GM12878 (cell line): ENCODE data around the gene DOCK1. TPM values are rescaled to one million over a fixed set of nuclear protein-coding genes. Genes with fewer than 3 reads are reported as not detected.

Source experiments
- ATAC-seq: fragments of 200-7000 bp; cut with Tn5 transposase; 3 replicates; pipeline ENCODE4 v1.9.1; 2020; ENCODE audit warnings: mild to moderate bottlenecking, moderate library complexity
- BruUV-seq: library from RNA; stranded (reverse); fragments of 400-500 nt; replicated peaks from 2 replicates; lab custom pipeline; 2021; lab: Mats Ljungman, UMichigan
- CTCF ChIA-PET: fragments of 300-600 bp; sonication (Branson Sonifier 250); formaldehyde crosslinking; extraction: SDS; loops from one replicate; lab custom pipeline; 2021; ENCODE audit warnings: inconsistent platforms; lab: Yijun Ruan, JAX
- POLR2A ChIA-PET: fragments of 350-600 bp; formaldehyde crosslinking; extraction: SDS; loops from one replicate; lab custom pipeline; 2021; ENCODE audit warnings: inconsistent platforms; lab: Charles Lee
- RAD21 ChIA-PET: fragments of 300-600 bp; sonication (Branson Sonifier 250); formaldehyde crosslinking; loops from one replicate; lab custom pipeline; 2023; ENCODE audit warnings: antibody characterized with exemption; ENCODE audit not compliant: unreplicated experiment; lab: Charles Lee
- SMC1A ChIA-PET: fragments of 300-600 bp; sonication (Branson Sonifier 250); formaldehyde crosslinking; loops from one replicate; lab custom pipeline; 2023; ENCODE audit not compliant: unreplicated experiment, uncharacterized antibody; lab: Charles Lee
- DNase-seq: peaks from one replicate; pipeline ENCODE4 v3.0.0-alpha.2; 2011; ENCODE audit warnings: low read depth, low spot score
- FAIRE-seq: peaks from 3 replicates; lab custom pipeline; 2011; peaks lifted over from hg19 to GRCh38; lab: Jason Lieb, UNC
- H2AFZ ChIP-seq: 2 replicates; pipeline ENCODE4 v1.6.0; 2011; ENCODE audit warnings: low read depth, low read length, control low read depth; ENCODE audit not compliant: control insufficient read depth
- H3K27ac ChIP-seq: 2 replicates; pipeline ENCODE4 v1.5.1; 2011; ENCODE audit warnings: control low read depth; ENCODE audit not compliant: control insufficient read depth, insufficient read depth
- H3K27me3 ChIP-seq, 2 experiments: replicated peaks in 1 of 2; 2 replicates each; pipeline versions ENCODE4 v1.6.0 to v1.6.1; 2011; ENCODE audit warnings: low read length in 1 of 2; ENCODE audit not compliant: control insufficient read depth in 2 of 2, insufficient read depth in 2 of 2
- H3K36me3 ChIP-seq, 2 experiments: 2 replicates each; pipeline ENCODE4 v1.5.1; 2011; ENCODE audit warnings: low read length in 1 of 2; ENCODE audit not compliant: control insufficient read depth in 2 of 2, insufficient read depth in 2 of 2
- H3K4me1 ChIP-seq: 2 replicates; pipeline ENCODE4 v1.6.1; 2011; ENCODE audit warnings: mild to moderate bottlenecking, low read length, moderate library complexity, mixed read lengths; ENCODE audit not compliant: control insufficient read depth, insufficient read depth
- H3K4me2 ChIP-seq: 2 replicates; pipeline ENCODE4 v1.6.0; 2011; ENCODE audit warnings: control low read depth; ENCODE audit not compliant: control insufficient read depth, insufficient read depth
- H3K4me3 ChIP-seq: fragments of 200-600 bp; sonication (generic); 2 replicates; pipeline ENCODE4 v1.5.1; 2016
- H3K79me2 ChIP-seq: 2 replicates; pipeline ENCODE4 v1.6.0; 2011; ENCODE audit warnings: low read length; ENCODE audit not compliant: control insufficient read depth, insufficient read depth
- H3K9ac ChIP-seq: 2 replicates; pipeline ENCODE4 v1.8.0; 2011; ENCODE audit warnings: low read length, control low read depth, mixed read lengths; ENCODE audit not compliant: control insufficient read depth, insufficient read depth
- H3K9me3 ChIP-seq: replicated peaks from 3 replicates; pipeline ENCODE4 v1.5.1; 2011; ENCODE audit warnings: mild to moderate bottlenecking, low read length; ENCODE audit not compliant: control insufficient read depth, insufficient read depth
- H4K20me1 ChIP-seq: 2 replicates; pipeline ENCODE4 v1.6.0; 2011; ENCODE audit not compliant: control insufficient read depth, insufficient read depth
- CBX5 ChIP-seq: sonication (generic); IDR thresholded peaks from 2 replicates; pipeline ENCODE4 v1.6.1; 2016; ENCODE audit warnings: low read depth, moderate library complexity, mild to moderate bottlenecking, inconsistent platforms
- CHD1 ChIP-seq: IDR thresholded peaks from 2 replicates; pipeline ENCODE4 v1.6.1; 2012; ENCODE audit warnings: low read depth, low read length, improper control_type of control experiment
- DPF2 ChIP-seq: fragments of 450-650 bp; IDR thresholded peaks from 2 replicates; pipeline ENCODE4 v1.6.1; 2017; ENCODE audit warnings: mild to moderate bottlenecking
- EGR1 ChIP-seq, 2 experiments: IDR thresholded peaks; 1 replicate in 1 of 2; 2 replicates in 1 of 2; pipeline ENCODE4 v1.6.1; 2011 to 2012; ENCODE audit warnings: low read depth in 2 of 2, low read length in 2 of 2, borderline replicate concordance in 1 of 2, mild to moderate bottlenecking in 1 of 2, moderate library complexity in 1 of 2
- JUNB ChIP-seq: IDR thresholded peaks from 2 replicates; pipeline ENCODE4 v1.6.1; 2016; ENCODE audit warnings: antibody characterized with exemption, mild to moderate bottlenecking
- KAT2A ChIP-seq: conservative IDR thresholded peaks from 2 replicates; pipeline ENCODE4 v1.6.1; 2011; ENCODE audit warnings: low read depth, low read length; ENCODE audit not compliant: control insufficient read depth
- NFXL1 ChIP-seq: fragments of 450-650 bp; IDR thresholded peaks from 2 replicates; pipeline ENCODE4 v1.6.1; 2017; ENCODE audit warnings: antibody characterized with exemption, mild to moderate bottlenecking, borderline replicate concordance
- PAX8 ChIP-seq: fragments of 450-650 bp; IDR thresholded peaks from 2 replicates; pipeline ENCODE4 v1.6.1; 2017; ENCODE audit warnings: mild to moderate bottlenecking, moderate library complexity
- RELB ChIP-seq: fragments of 450-650 bp; IDR thresholded peaks from 2 replicates; pipeline ENCODE4 v1.6.1; 2017; ENCODE audit warnings: low read depth, mild to moderate bottlenecking, moderate library complexity
- RUNX3 ChIP-seq: IDR thresholded peaks from 2 replicates; pipeline ENCODE4 v1.6.1; 2012; ENCODE audit warnings: low read length, inconsistent platforms
- SMARCA5 ChIP-seq: fragments of 450-650 bp; IDR thresholded peaks from 2 replicates; pipeline ENCODE4 v1.6.1; 2017; ENCODE audit warnings: mild to moderate bottlenecking
- SP1 ChIP-seq: IDR thresholded peaks from one replicate; pipeline ENCODE4 v1.6.1; 2011; ENCODE audit warnings: low read depth, low read length
- SPI1 ChIP-seq: IDR thresholded peaks from 2 replicates; pipeline ENCODE4 v1.6.1; 2011; ENCODE audit warnings: low read depth, mild to moderate bottlenecking, low read length, moderate library complexity, borderline replicate concordance; ENCODE audit not compliant: insufficient read depth
- TCF12 ChIP-seq: IDR thresholded peaks from 2 replicates; pipeline ENCODE4 v1.6.1; 2011; ENCODE audit warnings: low read depth, mild to moderate bottlenecking, low read length
- USF1 ChIP-seq: IDR thresholded peaks from 2 replicates; pipeline ENCODE4 v1.6.1; 2011; ENCODE audit warnings: borderline replicate concordance, low read depth, mild to moderate bottlenecking, moderate library complexity, mixed read lengths, low read length; ENCODE audit not compliant: insufficient read depth; ENCODE audit errors: extremely low read length
- ZBED1 ChIP-seq: IDR thresholded peaks from 2 replicates; pipeline ENCODE4 v1.6.1; 2016; ENCODE audit warnings: borderline replicate concordance
- ZNF274 ChIP-seq: IDR thresholded peaks from one replicate; pipeline ENCODE4 v1.8.0; 2011; ENCODE audit not compliant: insufficient read length, insufficient read depth
- ZNF592 ChIP-seq: fragments of 450-650 bp; IDR thresholded peaks from 2 replicates; pipeline ENCODE4 v1.6.1; 2017; ENCODE audit warnings: mild to moderate bottlenecking, moderate library complexity
- ZNF622 ChIP-seq: fragments of 450-650 bp; IDR thresholded peaks from 2 replicates; pipeline ENCODE4 v1.6.1; 2017; ENCODE audit warnings: mild to moderate bottlenecking, inconsistent platforms
- ZSCAN29 ChIP-seq: fragments of 450-650 bp; IDR thresholded peaks from 2 replicates; pipeline ENCODE4 v1.6.1; 2017; ENCODE audit warnings: mild to moderate bottlenecking, moderate library complexity
- WGBS: methylation state at CpG from one replicate; pipeline ENCODE4 v1.1.6; 2016; ENCODE audit warnings: low lambda C conversion rate; ENCODE audit not compliant: insufficient replicate concordance, insufficient coverage; ENCODE audit errors: missing lambda C conversion rate; 5-methylcytosine and 5-hydroxymethylcytosine counted together
- in situ Hi-C: fragments of 300-500 bp; cut with MboI; formaldehyde crosslinking; loops from 9 replicates; pipeline ENCODE4 v1.14.3; 2018; ENCODE audit warnings: mixed read lengths
- intact Hi-C: fragments of 100-400 bp; cut with micrococcal nuclease; formaldehyde crosslinking; loops from one replicate; pipeline ENCODE4 v1.14.2; 2022; ENCODE audit not compliant: unreplicated experiment
- polyA plus RNA-seq, 11 experiments: library from polyadenylated mRNA; depleted of rRNA in 4 of 11; unstranded in 6 of 11; stranded (reverse) in 5 of 11; fragments of >200 nt; fragmentation: Nextera tagmentation in 4 of 11; fragmentation: Illumina TruSeq in 1 of 11; extraction: Ambion mirVana in 4 of 11; extraction: Trizol in 1 of 11; gene quantifications; 1 replicate in 1 of 11; 2 replicates in 10 of 11; pipeline versions ENCODE4 v1.2.1 to v1.2.3, GENCODE V29; 2011 to 2016; ENCODE audit warnings: inconsistent platforms in 2 of 11, missing spikeins in 2 of 11, low read depth in 1 of 11
- total RNA-seq, 4 experiments: library from RNA; depleted of rRNA in 3 of 4; stranded (reverse); fragments of >200 nt in 3 of 4; fragmentation: Illumina TruSeq in 1 of 4; extraction: Trizol in 1 of 4; gene quantifications; 2 replicates each; pipeline versions ENCODE4 v1.2.1 to v1.2.3, GENCODE V29; 2013 to 2021

DOCK1 gene
- total and polyA plus RNA-seq, 10 of the 15 experiments (the other 5 are each of a cell fraction or from before 2014, with no cell fraction given) = 0.05 to 0.18 TPM; not detected in 8

GRCh38 chr10:127015373-127015772 lies 110.1 kb downstream of the DOCK1 start:
- H3K27me3 ChIP-seq = no peaks in the 10 kb centered on the region
- no peaks in the 10 kb centered on the region for H3K79me2 ChIP-seq
- H4K20me1 ChIP-seq = no peaks in the 10 kb centered on the region
- RAD21 ChIA-PET = no interaction called here
- POLR2A ChIA-PET = no interaction called here
- in situ Hi-C loops = no loop called here
- no peak overlapping the region for H2AFZ ChIP-seq
- H3K9me3 ChIP-seq = no peaks in the 10 kb centered on the region; the same call in 2 of the 3 replicates
- DNase-seq (no peak), FAIRE-seq (no peak), ATAC-seq (no peak)
- CTCF ChIA-PET = no interaction called here
- H3K4me2 ChIP-seq = no peak overlapping the region
- intact Hi-C loops = no loop called here
- H3K4me3 ChIP-seq = no peak overlapping the region
- TF ChIP-seq PAX8 (no peak), TCF12 (no peak), CHD1 (no peak), CBX5 (no peak), RELB (no peak), ZNF274 (no peak), USF1 (no peak), ZNF622 (no peak), DPF2 (no peak), EGR1 (IDR thresholded peaks at IDR 0.05; ENCODE audit: borderline replicate concordance in 1 of 2, low read depth in 2 of 2, low read length in 2 of 2) (no peak), ZNF592 (no peak), KAT2A (no peak), SPI1 (no peak), SP1 (no peak), ZBED1 (no peak), JUNB (no peak), SMARCA5 (no peak), ZSCAN29 (no peak), RUNX3 (no peak), NFXL1 (no peak)
- TF ChIP-seq, all 136 proteins: peak for 0
- H3K27ac ChIP-seq = no peak overlapping the region
- no peaks in the 10 kb centered on the region for H3K4me1 ChIP-seq
- no TSS peak for BruUV-seq
- SMC1A ChIA-PET = no interaction called here
- H3K36me3 ChIP-seq = no peaks in the 10 kb centered on the region
- WGBS = 38% methylated on average over 12 of the region's 12 CpGs
- H3K9ac ChIP-seq = no peak overlapping the region
